ENCODE data around the gene FBLL1.
"Not testable (repeated sequence)": the region's sequence is repeated elsewhere in the genome, so short reads cannot be mapped to it uniquely, and the experiment has no call there.

Gene FBLL1

DNA sequence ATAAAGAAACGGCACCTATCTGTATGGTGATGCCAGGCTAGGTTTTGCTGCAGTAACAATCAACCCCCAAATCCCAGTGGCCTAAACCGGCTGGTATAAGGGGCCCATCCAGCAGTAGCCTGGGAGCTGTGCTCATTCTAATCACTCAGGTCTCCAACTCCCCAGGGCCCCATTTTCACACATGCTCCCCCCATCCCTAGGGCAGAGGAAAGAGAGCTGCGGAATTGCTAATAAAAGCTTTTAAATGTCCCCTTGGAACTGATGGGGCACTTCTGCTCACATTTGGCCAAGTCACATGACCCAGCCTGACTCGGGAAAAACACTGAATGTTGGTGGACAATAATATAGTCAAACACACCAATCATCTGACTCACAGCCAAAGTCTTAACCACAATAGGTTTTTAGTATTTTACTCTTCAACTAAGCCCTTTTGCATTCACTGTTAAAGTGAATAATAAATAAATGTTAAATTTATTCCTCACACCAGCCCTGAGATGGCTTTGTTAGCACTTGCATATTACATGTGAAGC is 1.6 kb downstream of the FBLL1 start:
- no peaks in the 10 kb centered on the region for H4K20me1 ChIP-seq (ENCODE audit: insufficient read depth, low read length)
- no peaks in the 10 kb centered on the region for H3K79me2 ChIP-seq (ENCODE audit: insufficient read depth, low read length)
- H3K4me3 ChIP-seq (ENCODE audit: low read depth, low read length, poor library complexity, severe bottlenecking): no peak overlapping the region
- H3K9me3 ChIP-seq (ENCODE audit: low read length): no peaks in the 10 kb centered on the region
- TF ChIP-seq CTCF (IDR thresholded peaks at IDR 0.05; ENCODE audit: low read length): no peak
- no peak for TF ChIP-seq EZH2 (IDR thresholded peaks at IDR 0.05; ENCODE audit: borderline replicate concordance, low read length)
- H2AFZ ChIP-seq (ENCODE audit: low read length): no peak overlapping the region
- no peaks in the 10 kb centered on the region for H3F3A ChIP-seq (ENCODE audit: insufficient read depth, low read length)
- no peaks in the 10 kb centered on the region for H3K4me1 ChIP-seq (ENCODE audit: insufficient read depth, low read length, severe bottlenecking)
- H3K36me3 ChIP-seq (ENCODE audit: insufficient read depth, low read length): no peaks in the 10 kb centered on the region
- H3K27ac ChIP-seq (ENCODE audit: low read depth, low read length, poor library complexity, severe bottlenecking): no peak overlapping the region
- H3K4me2 ChIP-seq (ENCODE audit: low read length): no peak overlapping the region
- H3K9me2 ChIP-seq (ENCODE audit: low read depth, low read length): no peaks in the 10 kb centered on the region
- H3K9ac ChIP-seq (ENCODE audit: low read length): no peak overlapping the region
- H3K27me3 ChIP-seq (ENCODE audit: insufficient read depth, low read length): no peaks in the 10 kb centered on the region

GRCh38 chr5:168531191-168531590 is 2.1 kb downstream of the FBLL1 start:
- no peak for TF ChIP-seq EZH2 (IDR thresholded peaks at IDR 0.05; ENCODE audit: borderline replicate concordance, low read length)
- no peak for TF ChIP-seq CTCF (IDR thresholded peaks at IDR 0.05; ENCODE audit: low read length)
- no peak overlapping the region for H3K4me3 ChIP-seq (ENCODE audit: low read depth, low read length, poor library complexity, severe bottlenecking)
- H2AFZ ChIP-seq (ENCODE audit: low read length): no peak overlapping the region
- H3K36me3 ChIP-seq (ENCODE audit: insufficient read depth, low read length): no peaks in the 10 kb centered on the region
- H4K20me1 ChIP-seq (ENCODE audit: insufficient read depth, low read length): no peaks in the 10 kb centered on the region
- H3K9me3 ChIP-seq (ENCODE audit: low read length): no peaks in the 10 kb centered on the region
- H3K4me1 ChIP-seq (ENCODE audit: insufficient read depth, low read length, severe bottlenecking): no peaks in the 10 kb centered on the region
- H3K79me2 ChIP-seq (ENCODE audit: insufficient read depth, low read length): no peaks in the 10 kb centered on the region
- no peak overlapping the region for H3K4me2 ChIP-seq (ENCODE audit: low read length)
- no peaks in the 10 kb centered on the region for H3F3A ChIP-seq (ENCODE audit: insufficient read depth, low read length)
- H3K9me2 ChIP-seq (ENCODE audit: low read depth, low read length): no peaks in the 10 kb centered on the region
- no peaks in the 10 kb centered on the region for H3K27me3 ChIP-seq (ENCODE audit: insufficient read depth, low read length)
- no peak overlapping the region for H3K9ac ChIP-seq (ENCODE audit: low read length)
- H3K27ac ChIP-seq (ENCODE audit: low read depth, low read length, poor library complexity, severe bottlenecking): no peak overlapping the region

- H3K4me1 ChIP-seq (ENCODE audit: insufficient read depth, low read length, severe bottlenecking): no peaks in the 10 kb centered on the region
- no peaks in the 10 kb centered on the region for H3K9me2 ChIP-seq (ENCODE audit: low read depth, low read length)
- no peaks in the 10 kb centered on the region for H3K36me3 ChIP-seq (ENCODE audit: insufficient read depth, low read length)
- no peaks in the 10 kb centered on the region for H3K79me2 ChIP-seq (ENCODE audit: insufficient read depth, low read length)
- H3K4me3 ChIP-seq (ENCODE audit: low read depth, low read length, poor library complexity, severe bottlenecking): no peak overlapping the region
- H4K20me1 ChIP-seq (ENCODE audit: insufficient read depth, low read length): no peaks in the 10 kb centered on the region
- H3K9me3 ChIP-seq (ENCODE audit: low read length): no peaks in the 10 kb centered on the region
- no peak overlapping the region for H3K4me2 ChIP-seq (ENCODE audit: low read length)
- no peak overlapping the region for H3K9ac ChIP-seq (ENCODE audit: low read length)
- H3F3A ChIP-seq (ENCODE audit: insufficient read depth, low read length): no peaks in the 10 kb centered on the region
- H3K27me3 ChIP-seq (ENCODE audit: insufficient read depth, low read length): no peaks in the 10 kb centered on the region
- no peak overlapping the region for H2AFZ ChIP-seq (ENCODE audit: low read length)
- H3K27ac ChIP-seq (ENCODE audit: low read depth, low read length, poor library complexity, severe bottlenecking): no peak overlapping the region
- TF ChIP-seq EZH2 (IDR thresholded peaks at IDR 0.05; ENCODE audit: borderline replicate concordance, low read length): no peak
- no peak for TF ChIP-seq CTCF (IDR thresholded peaks at IDR 0.05; ENCODE audit: low read length)
These were observed 3.1 kb downstream of the FBLL1 start for GRCh38 chr5:168531987-168532864.

DNA sequence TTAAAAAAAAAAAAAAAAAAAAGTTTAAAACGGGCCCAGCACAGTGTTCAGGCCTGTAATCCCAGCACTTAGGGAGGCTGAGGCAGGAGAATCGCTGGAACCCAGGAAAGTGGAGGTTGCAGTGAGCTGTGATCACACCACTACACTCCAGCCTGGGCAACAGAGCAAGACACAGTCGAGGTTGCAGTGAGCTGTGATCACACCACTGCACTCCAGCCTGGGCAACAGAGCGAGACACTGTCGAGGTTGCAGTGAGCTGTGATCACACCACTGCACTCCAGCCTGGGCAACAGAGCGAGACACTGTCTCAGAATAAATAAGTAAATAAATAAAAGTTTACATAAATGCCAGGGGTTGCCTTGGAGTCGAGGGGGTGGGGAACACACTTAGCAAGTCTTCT is 5.2 kb downstream of the FBLL1 start:
- H3K9me2 ChIP-seq (ENCODE audit: low read depth, low read length); H4K20me1 ChIP-seq (ENCODE audit: insufficient read depth, low read length); H3F3A ChIP-seq (ENCODE audit: insufficient read depth, low read length); H3K27ac ChIP-seq (ENCODE audit: low read depth, low read length, poor library complexity, severe bottlenecking); H3K4me3 ChIP-seq (ENCODE audit: low read depth, low read length, poor library complexity, severe bottlenecking); H3K79me2 ChIP-seq (ENCODE audit: insufficient read depth, low read length); H3K27me3 ChIP-seq (ENCODE audit: insufficient read depth, low read length); H3K9ac ChIP-seq (ENCODE audit: low read length); H3K4me1 ChIP-seq (ENCODE audit: insufficient read depth, low read length, severe bottlenecking); H2AFZ ChIP-seq (ENCODE audit: low read length); H3K4me2 ChIP-seq (ENCODE audit: low read length); H3K36me3 ChIP-seq (ENCODE audit: insufficient read depth, low read length); H3K9me3 ChIP-seq (ENCODE audit: low read length): not testable (repeated sequence)
